ENCODE data around the gene LOXL1. TPM values are rescaled to one million over a fixed set of nuclear protein-coding genes. Genes with fewer than 3 reads are reported as not detected.

The LOXL1 gene
- polyA plus RNA-seq, 1 donor (not counting 4 experiments of a cell fraction or from before 2014, with no cell fraction given): 8.8 TPM

DNA sequence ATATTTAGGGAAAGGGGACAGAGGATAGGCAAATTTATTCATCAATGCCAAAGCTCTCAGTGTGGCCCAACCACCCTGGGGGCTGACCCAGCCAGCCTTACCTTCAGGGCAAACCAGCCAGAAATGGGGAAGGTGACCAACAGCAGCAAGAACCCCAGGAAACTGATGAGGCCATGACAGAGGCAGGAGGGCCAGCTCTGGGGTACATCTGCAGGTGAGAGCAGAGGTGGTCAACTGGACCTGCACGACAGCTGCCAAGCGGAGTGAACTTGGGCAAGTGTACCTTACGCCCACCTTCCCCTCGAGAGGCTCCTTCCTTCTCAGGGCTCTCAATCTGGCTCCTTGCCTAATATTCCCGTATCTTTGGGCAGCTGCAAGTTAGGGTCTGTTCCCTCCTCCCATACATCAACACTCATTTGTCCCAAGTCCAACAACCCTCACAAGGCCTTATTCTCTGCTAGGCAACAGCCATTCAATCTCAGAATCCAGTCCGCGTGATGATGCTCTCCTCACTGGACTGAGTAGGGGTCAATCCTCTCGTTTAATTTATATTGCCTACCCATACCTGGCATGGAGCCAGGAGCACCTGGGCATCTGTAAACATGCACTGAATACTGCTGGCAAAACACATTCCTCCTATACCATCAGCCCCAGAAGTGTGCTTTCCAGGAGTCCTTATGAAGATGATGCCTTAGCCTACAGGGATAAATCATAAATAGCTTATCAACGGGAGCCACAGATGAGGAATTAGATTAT is 64.2 kb downstream of the LOXL1 start:
- Histone ChIP-seq H3K9me3 (ENCODE audit: control insufficient read depth, low read depth, low read length) (no peaks in the 10 kb centered on the region), H3K4me1 (ENCODE audit: control insufficient read depth, extremely low read depth, insufficient read depth, low read length) (peaks cover 64% of the 10 kb centered on the region), H3K36me3 (ENCODE audit: control insufficient read depth in 2 of 2, extremely low read depth in 1 of 2, insufficient read depth in 2 of 2, low read length in 2 of 2) (no peaks in the 10 kb centered on the region), H3K4me2 (ENCODE audit: control insufficient read depth, extremely low read depth, insufficient read depth, low read depth, low read length) (peak overlapping the region; percentile 96), H3K27ac (ENCODE audit: control insufficient read depth, insufficient read depth, low read length) (peak overlapping the region; percentile 83), H3K9me1 (ENCODE audit: control insufficient read depth, extremely low read depth, insufficient read depth, low read length) (no peaks in the 10 kb centered on the region), H2AFZ (ENCODE audit: control insufficient read depth, low read length) (no peak overlapping the region), H3K4me3 (ENCODE audit: control insufficient read depth in 2 of 3, extremely low read depth in 1 of 3, insufficient read depth in 2 of 3, low read depth in 1 of 3, low read length in 3 of 3) (no peak overlapping the region), H4K20me1 (ENCODE audit: control insufficient read depth, extremely low read depth, insufficient read depth, low read length) (no peaks in the 10 kb centered on the region), H3K79me2 (ENCODE audit: control insufficient read depth, insufficient read depth, low read length) (peaks cover 8% of the 10 kb centered on the region), H3K27me3 (ENCODE audit: control insufficient read depth, extremely low read depth, insufficient read depth, low read length) (no peaks in the 10 kb centered on the region), H3K9ac (ENCODE audit: control insufficient read depth, extremely low read depth, insufficient read depth, low read length) (no peak overlapping the region)
- FAIRE-seq (no peak), DNase-seq (ENCODE audit: low read depth, low spot score) (no peak)
- dilution Hi-C loops (cut with MboI; ENCODE audit: extremely low pct_ligation_motif_present, low sequenced_read_pairs): no loop called here
- no peak for TF ChIP-seq EZH2 (IDR thresholded peaks at IDR 0.05; ENCODE audit: low read length)
- TF ChIP-seq, protein P1, sequence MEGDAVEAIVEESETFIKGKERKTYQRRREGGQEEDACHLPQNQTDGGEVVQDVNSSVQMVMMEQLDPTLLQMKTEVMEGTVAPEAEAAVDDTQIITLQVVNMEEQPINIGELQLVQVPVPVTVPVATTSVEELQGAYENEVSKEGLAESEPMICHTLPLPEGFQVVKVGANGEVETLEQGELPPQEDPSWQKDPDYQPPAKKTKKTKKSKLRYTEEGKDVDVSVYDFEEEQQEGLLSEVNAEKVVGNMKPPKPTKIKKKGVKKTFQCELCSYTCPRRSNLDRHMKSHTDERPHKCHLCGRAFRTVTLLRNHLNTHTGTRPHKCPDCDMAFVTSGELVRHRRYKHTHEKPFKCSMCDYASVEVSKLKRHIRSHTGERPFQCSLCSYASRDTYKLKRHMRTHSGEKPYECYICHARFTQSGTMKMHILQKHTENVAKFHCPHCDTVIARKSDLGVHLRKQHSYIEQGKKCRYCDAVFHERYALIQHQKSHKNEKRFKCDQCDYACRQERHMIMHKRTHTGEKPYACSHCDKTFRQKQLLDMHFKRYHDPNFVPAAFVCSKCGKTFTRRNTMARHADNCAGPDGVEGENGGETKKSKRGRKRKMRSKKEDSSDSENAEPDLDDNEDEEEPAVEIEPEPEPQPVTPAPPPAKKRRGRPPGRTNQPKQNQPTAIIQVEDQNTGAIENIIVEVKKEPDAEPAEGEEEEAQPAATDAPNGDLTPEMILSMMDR (optimal IDR thresholded peaks at IDR 0.05 in 1 of 3, IDR thresholded peaks at IDR 0.05 in 1 of 3, conservative IDR thresholded peaks at IDR 0.05 in 1 of 3; ENCODE audit: extremely low read depth in 1 of 3, insufficient read depth in 2 of 3, low read length in 3 of 3): no peak

- H3K9ac ChIP-seq (ENCODE audit: control insufficient read depth, extremely low read depth, insufficient read depth, low read length): peak overlapping the region; percentile 69
These were observed 65.0 kb downstream of the LOXL1 start for GRCh38 chr15:73991260-73991659.

More at GRCh38 chr15:73991260-73991659, 65.0 kb downstream of the LOXL1 start:
- dilution Hi-C loops (cut with MboI; ENCODE audit: extremely low pct_ligation_motif_present, low sequenced_read_pairs): no loop called here
- no peak for TF ChIP-seq EZH2 (IDR thresholded peaks at IDR 0.05; ENCODE audit: low read length)
- Histone ChIP-seq H3K27me3 (ENCODE audit: control insufficient read depth, extremely low read depth, insufficient read depth, low read length) (no peaks in the 10 kb centered on the region), H2AFZ (ENCODE audit: control insufficient read depth, low read length) (no peak overlapping the region), H3K36me3 (ENCODE audit: control insufficient read depth in 2 of 2, extremely low read depth in 1 of 2, insufficient read depth in 2 of 2, low read length in 2 of 2) (no peaks in the 10 kb centered on the region), H3K9me1 (ENCODE audit: control insufficient read depth, extremely low read depth, insufficient read depth, low read length) (no peaks in the 10 kb centered on the region), H4K20me1 (ENCODE audit: control insufficient read depth, extremely low read depth, insufficient read depth, low read length) (no peaks in the 10 kb centered on the region), H3K79me2 (ENCODE audit: control insufficient read depth, insufficient read depth, low read length) (peaks cover 17% of the 10 kb centered on the region), H3K4me2 (ENCODE audit: control insufficient read depth, extremely low read depth, insufficient read depth, low read depth, low read length) (peak overlapping the region; percentile 96), H3K4me1 (ENCODE audit: control insufficient read depth, extremely low read depth, insufficient read depth, low read length) (peaks cover 61% of the 10 kb centered on the region), H3K9me3 (ENCODE audit: control insufficient read depth, low read depth, low read length) (no peaks in the 10 kb centered on the region), H3K4me3 (ENCODE audit: control insufficient read depth in 2 of 3, extremely low read depth in 1 of 3, insufficient read depth in 2 of 3, low read depth in 1 of 3, low read length in 3 of 3) (peak overlapping the region; percentile 66 to 77 (median 73)), H3K27ac (ENCODE audit: control insufficient read depth, insufficient read depth, low read length) (peak overlapping the region; percentile 64)
- FAIRE-seq (no peak), DNase-seq (ENCODE audit: low read depth, low spot score) (no peak)

Measured in keratinocyte (primary cell).